NCI-H748 treated with DMSO at 0.1 percent for 48 hours (cell line): ENCODE results near the gene POLA1.

Experiments used
- DNase-seq: peaks from one replicate; lab custom pipeline; 2025; lab: John Stamatoyannopoulos, UW

Gene POLA1

GRCh38 chrX:24684048-24684447, 9.7 kb upstream of the POLA1 start:
- DNase-seq, result no peak

GRCh38 chrX:24692305-24692704, 1.4 kb upstream of the POLA1 start:
- no peak for DNase-seq

GRCh38 chrX:24694825-24695224, 1.1 kb downstream of the POLA1 start:
- DNase-seq, result no peak

GRCh38 chrX:24696294-24696693, 2.6 kb downstream of the POLA1 start:
- DNase-seq, result no peak

GRCh38 chrX:24702362-24703184, 8.9 kb downstream of the POLA1 start:
- no peak for DNase-seq

- no peak for DNase-seq
Observed at GRCh38 chrX:24703185-24703494, 9.4 kb downstream of the POLA1 start.

- DNase-seq, result no peak
Observed at GRCh38 chrX:24718771-24719170, 25.1 kb downstream of the POLA1 start.

GRCh38 chrX:24720036-24720435, 26.3 kb downstream of the POLA1 start:
- DNase-seq, result no peak

GRCh38 chrX:24728530-24728929, 34.8 kb downstream of the POLA1 start:
- DNase-seq, result no peak

- no peak for DNase-seq
Observed at GRCh38 chrX:24732766-24733500, 39.2 kb downstream of the POLA1 start.

- no peak for DNase-seq
Observed at GRCh38 chrX:24741330-24741729, 47.6 kb downstream of the POLA1 start.

GRCh38 chrX:24748196-24748595, 54.5 kb downstream of the POLA1 start:
- DNase-seq, result no peak

- no peak for DNase-seq
Observed at GRCh38 chrX:24759786-24760185, 66.1 kb downstream of the POLA1 start.

- DNase-seq, result no peak
Observed at GRCh38 chrX:24760363-24761000, 66.8 kb downstream of the POLA1 start.

GRCh38 chrX:24761306-24761705, 67.6 kb downstream of the POLA1 start:
- DNase-seq, result no peak

- DNase-seq, result no peak
Observed at GRCh38 chrX:24763989-24764388, 70.3 kb downstream of the POLA1 start.

- DNase-seq, result no peak
Observed at GRCh38 chrX:24767557-24767956, 73.8 kb downstream of the POLA1 start.

GRCh38 chrX:24768556-24768955, 74.8 kb downstream of the POLA1 start:
- DNase-seq, result no peak

GRCh38 chrX:24774650-24775049, 80.9 kb downstream of the POLA1 start:
- DNase-seq, result no peak

GRCh38 chrX:24775891-24776290, 82.2 kb downstream of the POLA1 start:
- no peak for DNase-seq

GRCh38 chrX:24777660-24778059, 83.9 kb downstream of the POLA1 start:
- no peak for DNase-seq

GRCh38 chrX:24782011-24782410, 88.3 kb downstream of the POLA1 start:
- DNase-seq, result no peak

- DNase-seq, result no peak
Observed at GRCh38 chrX:24789047-24789446, 95.3 kb downstream of the POLA1 start.
